ENCODE results near the gene PDZD8. TPM values are rescaled to one million over a fixed set of nuclear protein-coding genes. Genes with fewer than 3 reads are reported as not detected.

Gene PDZD8
- total RNA-seq, 4 donors from 2014 or later = 29.6 to 60.1 (median 42.4) TPM

- no peak for TF ChIP-seq CTCF (IDR thresholded peaks at IDR 0.05)
- DNase-seq (ENCODE audit: low spot score) (no peak), ATAC-seq (ENCODE audit: low FRiP score) (no peak)
Measured at GRCh38 chr10:117266812-117267211, 108.4 kb downstream of the PDZD8 start.

- DNase-seq (ENCODE audit: low spot score) (no peak), ATAC-seq (ENCODE audit: low FRiP score) (no peak)
- TF ChIP-seq CTCF (IDR thresholded peaks at IDR 0.05) = no peak
Measured at GRCh38 chr10:117266400-117266799, 108.8 kb downstream of the PDZD8 start.

- no peak for ATAC-seq (ENCODE audit: low FRiP score)
- TF ChIP-seq CTCF (IDR thresholded peaks at IDR 0.05) = no peak
- DNase-seq (ENCODE audit: low spot score) = no peak
Measured at GRCh38 chr10:117264782-117265181, 110.5 kb downstream of the PDZD8 start.

GRCh38 chr10:117262903-117263293, 112.3 kb downstream of the PDZD8 start:
- no peak for TF ChIP-seq CTCF (IDR thresholded peaks at IDR 0.05)
- ATAC-seq (ENCODE audit: low FRiP score) (no peak), DNase-seq (ENCODE audit: low spot score) (no peak)

- no peak for TF ChIP-seq CTCF (IDR thresholded peaks at IDR 0.05)
- no peak for ATAC-seq (ENCODE audit: low FRiP score)
- no peak for DNase-seq (ENCODE audit: low spot score)
Measured at GRCh38 chr10:117262291-117262902, 112.8 kb downstream of the PDZD8 start.

GRCh38 chr10:117261501-117261900, 113.7 kb downstream of the PDZD8 start:
- no peak for DNase-seq (ENCODE audit: low spot score)
- no peak for TF ChIP-seq CTCF (IDR thresholded peaks at IDR 0.05)
- no peak for ATAC-seq (ENCODE audit: low FRiP score)

GRCh38 chr10:117260084-117260483, 115.2 kb downstream of the PDZD8 start:
- TF ChIP-seq CTCF (IDR thresholded peaks at IDR 0.05) = no peak

More at GRCh38 chr10:117260084-117260483, 115.2 kb downstream of the PDZD8 start:
- ATAC-seq (ENCODE audit: low FRiP score) (no peak), DNase-seq (ENCODE audit: low spot score) (no peak)

All from omental fat pad (tissue), 4 donors.